ENCODE measurements around the gene CUX1.
"Not testable (repeated sequence)": the region's sequence is repeated elsewhere in the genome, so short reads cannot be mapped to it uniquely, and the experiment has no call there.

Gene CUX1

GRCh38 chr7:101860316-101861217 lies 43.1 kb downstream of the CUX1 start:
- H3K9me3 ChIP-seq (ENCODE audit: control insufficient read depth in 1 of 2, low read length in 2 of 2): no peaks in the 10 kb centered on the region
- H3K4me3 ChIP-seq (ENCODE audit: low read depth in 1 of 2, low read length in 2 of 2): no peak overlapping the region
- H3K27ac ChIP-seq (ENCODE audit: low read length): no peak overlapping the region
- H3K36me3 ChIP-seq (ENCODE audit: control insufficient read depth in 1 of 2, insufficient read depth in 2 of 2, low read length in 2 of 2): no peaks in the 10 kb centered on the region
- H3K4me1 ChIP-seq (ENCODE audit: control insufficient read depth in 1 of 2, insufficient read depth in 2 of 2, low read length in 2 of 2): peaks cover 0 to 27% of the 10 kb centered on the region in 2 donors
- H3K27me3 ChIP-seq (ENCODE audit: low read depth, low read length): no peaks in the 10 kb centered on the region

- H3K4me1 ChIP-seq (ENCODE audit: control insufficient read depth in 1 of 2, insufficient read depth in 2 of 2, low read length in 2 of 2): peaks cover 0 to 22% of the 10 kb centered on the region in 2 donors
- H3K9me3 ChIP-seq (ENCODE audit: control insufficient read depth in 1 of 2, low read length in 2 of 2): no peaks in the 10 kb centered on the region
- no peak overlapping the region for H3K27ac ChIP-seq (ENCODE audit: low read length)
- no peaks in the 10 kb centered on the region for H3K27me3 ChIP-seq (ENCODE audit: low read depth, low read length)
- no peaks in the 10 kb centered on the region for H3K36me3 ChIP-seq (ENCODE audit: control insufficient read depth in 1 of 2, insufficient read depth in 2 of 2, low read length in 2 of 2)
- H3K4me3 ChIP-seq (ENCODE audit: low read depth in 1 of 2, low read length in 2 of 2): no peak overlapping the region
Observed at GRCh38 chr7:101861218-101861775, 43.9 kb downstream of the CUX1 start.

- Histone ChIP-seq H3K27me3 (ENCODE audit: low read depth, low read length) (no peaks in the 10 kb centered on the region), H3K27ac (ENCODE audit: low read length) (no peak overlapping the region), H3K4me3 (ENCODE audit: low read depth in 1 of 2, low read length in 2 of 2) (no peak overlapping the region), H3K9me3 (ENCODE audit: control insufficient read depth in 1 of 2, low read length in 2 of 2) (no peaks in the 10 kb centered on the region), H3K36me3 (ENCODE audit: control insufficient read depth in 1 of 2, insufficient read depth in 2 of 2, low read length in 2 of 2) (no peaks in the 10 kb centered on the region), H3K4me1 (ENCODE audit: control insufficient read depth in 1 of 2, insufficient read depth in 2 of 2, low read length in 2 of 2) (peaks cover 0 to 16% of the 10 kb centered on the region in 2 donors)
Observed at GRCh38 chr7:101862280-101863220, 45.1 kb downstream of the CUX1 start.

DNA sequence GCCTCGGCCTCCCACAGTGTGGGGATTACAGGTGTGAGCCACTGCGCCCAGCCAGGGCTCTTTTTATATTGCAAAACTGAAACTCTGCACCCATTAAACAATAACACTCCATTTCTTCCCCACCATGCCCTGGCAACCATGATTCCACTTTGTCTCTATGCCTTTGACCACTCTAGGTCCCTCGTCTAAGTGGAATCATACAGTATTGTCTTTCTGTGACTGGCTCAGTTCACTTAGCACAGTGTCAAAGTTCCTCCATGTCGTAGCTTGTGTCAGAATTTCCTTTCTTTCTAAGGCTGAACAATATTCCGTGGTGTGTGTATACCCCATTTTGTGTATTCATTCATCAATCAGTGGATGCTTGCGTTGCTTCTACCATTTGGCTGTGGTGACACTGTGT lies 46.2 kb downstream of the CUX1 start:
- H3K36me3 ChIP-seq (ENCODE audit: control insufficient read depth in 1 of 2, insufficient read depth in 2 of 2, low read length in 2 of 2): no peaks in the 10 kb centered on the region
- H3K4me3 ChIP-seq (ENCODE audit: low read depth in 1 of 2, low read length in 2 of 2): no peak overlapping the region
- no peaks in the 10 kb centered on the region for H3K9me3 ChIP-seq (ENCODE audit: control insufficient read depth in 1 of 2, low read length in 2 of 2)
- H3K27ac ChIP-seq (ENCODE audit: low read length): no peak overlapping the region
- H3K4me1 ChIP-seq (ENCODE audit: control insufficient read depth in 1 of 2, insufficient read depth in 2 of 2, low read length in 2 of 2): peaks cover 6 to 19% of the 10 kb centered on the region in 2 donors
- no peaks in the 10 kb centered on the region for H3K27me3 ChIP-seq (ENCODE audit: low read depth, low read length)

GRCh38 chr7:101864039-101864438 lies 46.6 kb downstream of the CUX1 start:
- peaks cover 7 to 20% of the 10 kb centered on the region in 2 donors for H3K4me1 ChIP-seq (ENCODE audit: control insufficient read depth in 1 of 2, insufficient read depth in 2 of 2, low read length in 2 of 2)
- no peaks in the 10 kb centered on the region for H3K36me3 ChIP-seq (ENCODE audit: control insufficient read depth in 1 of 2, insufficient read depth in 2 of 2, low read length in 2 of 2)
- H3K27ac ChIP-seq (ENCODE audit: low read length): no peak overlapping the region
- no peaks in the 10 kb centered on the region for H3K27me3 ChIP-seq (ENCODE audit: low read depth, low read length)
- H3K4me3 ChIP-seq (ENCODE audit: low read depth in 1 of 2, low read length in 2 of 2): no peak overlapping the region
- H3K9me3 ChIP-seq (ENCODE audit: control insufficient read depth in 1 of 2, low read length in 2 of 2): no peaks in the 10 kb centered on the region

GRCh38 chr7:101865031-101865430 lies 47.6 kb downstream of the CUX1 start:
- Histone ChIP-seq H3K27ac (ENCODE audit: low read length) (no peak overlapping the region), H3K9me3 (ENCODE audit: control insufficient read depth in 1 of 2, low read length in 2 of 2) (no peaks in the 10 kb centered on the region), H3K4me1 (ENCODE audit: control insufficient read depth in 1 of 2, insufficient read depth in 2 of 2, low read length in 2 of 2) (peaks cover 7 to 21% of the 10 kb centered on the region in 2 donors), H3K4me3 (ENCODE audit: low read depth in 1 of 2, low read length in 2 of 2) (no peak overlapping the region), H3K27me3 (ENCODE audit: low read depth, low read length) (no peaks in the 10 kb centered on the region), H3K36me3 (ENCODE audit: control insufficient read depth in 1 of 2, insufficient read depth in 2 of 2, low read length in 2 of 2) (no peaks in the 10 kb centered on the region)

DNA sequence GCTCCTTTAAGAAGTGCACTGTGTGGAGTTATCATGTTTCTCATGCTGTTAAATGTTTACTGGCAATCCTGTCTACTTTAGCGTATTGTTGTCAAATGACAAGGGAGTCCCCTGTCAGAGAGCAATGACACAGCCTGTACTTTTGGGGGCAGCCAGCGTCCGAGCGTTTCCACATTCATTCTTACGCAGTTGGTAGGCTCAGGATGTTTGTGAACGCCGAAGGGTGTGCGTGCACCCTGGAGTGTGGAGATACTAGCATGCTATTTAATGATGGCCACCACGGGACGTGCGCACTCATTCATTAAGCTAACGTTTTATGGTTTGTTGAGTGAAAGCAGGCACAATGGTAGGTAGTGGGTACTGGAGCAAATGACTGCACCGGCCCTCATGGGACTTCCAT lies 48.0 kb downstream of the CUX1 start:
- Histone ChIP-seq H3K4me1 (ENCODE audit: control insufficient read depth in 1 of 2, insufficient read depth in 2 of 2, low read length in 2 of 2) (peaks cover 7 to 23% of the 10 kb centered on the region in 2 donors), H3K9me3 (ENCODE audit: control insufficient read depth in 1 of 2, low read length in 2 of 2) (no peaks in the 10 kb centered on the region)

GRCh38 chr7:101866328-101866727 lies 48.9 kb downstream of the CUX1 start:
- Histone ChIP-seq H3K27me3 (ENCODE audit: low read depth, low read length) (no peaks in the 10 kb centered on the region), H3K9me3 (ENCODE audit: control insufficient read depth in 1 of 2, low read length in 2 of 2) (no peaks in the 10 kb centered on the region), H3K27ac (ENCODE audit: low read length) (no peak overlapping the region), H3K36me3 (ENCODE audit: control insufficient read depth in 1 of 2, insufficient read depth in 2 of 2, low read length in 2 of 2) (no peaks in the 10 kb centered on the region), H3K4me1 (ENCODE audit: control insufficient read depth in 1 of 2, insufficient read depth in 2 of 2, low read length in 2 of 2) (peaks cover 7 to 26% of the 10 kb centered on the region in 2 donors), H3K4me3 (ENCODE audit: low read depth in 1 of 2, low read length in 2 of 2) (no peak overlapping the region)

More for the DNA sequence above, 48.0 kb downstream of the CUX1 start:
- Histone ChIP-seq H3K36me3 (ENCODE audit: control insufficient read depth in 1 of 2, insufficient read depth in 2 of 2, low read length in 2 of 2) (no peaks in the 10 kb centered on the region), H3K27me3 (ENCODE audit: low read depth, low read length) (no peaks in the 10 kb centered on the region), H3K4me3 (ENCODE audit: low read depth in 1 of 2, low read length in 2 of 2) (no peak overlapping the region), H3K27ac (ENCODE audit: low read length) (no peak overlapping the region)

DNA sequence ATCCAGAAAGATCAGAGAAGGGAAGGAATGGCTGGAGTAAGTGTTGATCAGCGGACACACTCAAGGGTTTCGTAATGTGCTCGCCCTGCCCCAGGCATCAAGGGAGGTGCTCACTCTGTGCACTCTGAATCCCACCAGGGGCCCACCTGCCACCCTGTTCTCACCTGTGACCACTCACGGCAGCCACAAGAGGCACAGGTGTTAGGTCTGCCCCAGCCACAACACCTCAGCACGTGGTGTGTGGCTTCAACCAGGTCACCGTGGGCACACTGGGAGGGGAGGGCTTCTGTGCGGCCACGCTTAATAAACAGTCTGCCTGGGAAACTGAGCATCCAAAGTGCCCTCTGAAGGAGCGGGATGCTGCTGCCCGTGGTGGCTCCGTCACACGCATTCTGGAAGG lies 49.8 kb downstream of the CUX1 start:
- Histone ChIP-seq H3K4me3 (ENCODE audit: low read depth in 1 of 2, low read length in 2 of 2) (no peak overlapping the region), H3K36me3 (ENCODE audit: control insufficient read depth in 1 of 2, insufficient read depth in 2 of 2, low read length in 2 of 2) (no peaks in the 10 kb centered on the region), H3K4me1 (ENCODE audit: control insufficient read depth in 1 of 2, insufficient read depth in 2 of 2, low read length in 2 of 2) (peaks cover 7 to 26% of the 10 kb centered on the region in 2 donors), H3K27me3 (ENCODE audit: low read depth, low read length) (no peaks in the 10 kb centered on the region), H3K9me3 (ENCODE audit: control insufficient read depth in 1 of 2, low read length in 2 of 2) (no peaks in the 10 kb centered on the region), H3K27ac (ENCODE audit: low read length) (no peak overlapping the region)

- H3K27me3 ChIP-seq (ENCODE audit: low read depth, low read length); H3K4me3 ChIP-seq (ENCODE audit: low read depth in 1 of 2, low read length in 2 of 2); H3K36me3 ChIP-seq (ENCODE audit: control insufficient read depth in 1 of 2, insufficient read depth in 2 of 2, low read length in 2 of 2); H3K9me3 ChIP-seq (ENCODE audit: control insufficient read depth in 1 of 2, low read length in 2 of 2); H3K27ac ChIP-seq (ENCODE audit: low read length): not testable (repeated sequence)
- H3K4me1 ChIP-seq (ENCODE audit: control insufficient read depth in 1 of 2, insufficient read depth in 2 of 2, low read length in 2 of 2): peaks cover 7 to 26% of the 10 kb centered on the region in 2 donors
Observed at GRCh38 chr7:101867681-101868080, 50.3 kb downstream of the CUX1 start.

Data from muscle layer of duodenum (tissue), 2 donors.